GM12878 (cell line): ENCODE measurements around the gene TBXAS1.

ENCODE experiments used
- BCL3 ChIP-seq: IDR thresholded peaks from 2 replicates; pipeline ENCODE4 v1.6.1; 2011; ENCODE audit warnings: borderline replicate concordance, low read depth, mild to moderate bottlenecking, moderate library complexity, low read length; ENCODE audit not compliant: insufficient read depth, poor library complexity, severe bottlenecking
- GABPA ChIP-seq: IDR thresholded peaks from 2 replicates; pipeline ENCODE4 v1.6.1; 2014; ENCODE audit warnings: antibody characterized with exemption, low read depth, mild to moderate bottlenecking, inconsistent platforms
- PBX3 ChIP-seq: IDR thresholded peaks from 2 replicates; pipeline ENCODE4 v1.6.1; 2011; ENCODE audit warnings: mild to moderate bottlenecking, low read depth, low read length, moderate library complexity; ENCODE audit not compliant: insufficient replicate concordance
- POLR2AphosphoS2 ChIP-seq: IDR thresholded peaks from 2 replicates; pipeline ENCODE4 v1.6.1; 2011; ENCODE audit warnings: low read depth, mild to moderate bottlenecking, low read length, improper control_type of control experiment, moderate library complexity
- POLR2AphosphoS5 ChIP-seq: IDR thresholded peaks from 2 replicates; pipeline ENCODE4 v1.6.1; 2011; ENCODE audit warnings: mild to moderate bottlenecking, low read length, inconsistent platforms
- SIN3A ChIP-seq: IDR thresholded peaks from 2 replicates; pipeline ENCODE4 v1.6.1; 2012; ENCODE audit warnings: low read depth, low read length, improper control_type of control experiment
- TF ChIP-seq, protein P1 (sequence below), 3 experiments: IDR thresholded peaks in 2 of 3; conservative IDR thresholded peaks in 1 of 3; 2 replicates each; pipeline ENCODE4 v1.5.1; 2011; ENCODE audit warnings: low read depth in 3 of 3, low read length in 3 of 3, mild to moderate bottlenecking in 3 of 3, control low read depth in 2 of 3, moderate library complexity in 2 of 3, inconsistent platforms in 1 of 3, mixed read lengths in 1 of 3; ENCODE audit not compliant: control insufficient read depth in 2 of 3, insufficient read depth in 1 of 3; ENCODE audit errors: extremely low read depth in 1 of 3
- TF ChIP-seq, protein P2 (sequence below): IDR thresholded peaks from 2 replicates; pipeline ENCODE4 v1.6.1; 2011; ENCODE audit warnings: low read depth, low read length, improper control_type of control experiment, borderline replicate concordance
- TF ChIP-seq, protein P3 (sequence below): IDR thresholded peaks from 2 replicates; pipeline ENCODE4 v1.6.1; 2012; ENCODE audit warnings: low read length, inconsistent platforms

DNA sequence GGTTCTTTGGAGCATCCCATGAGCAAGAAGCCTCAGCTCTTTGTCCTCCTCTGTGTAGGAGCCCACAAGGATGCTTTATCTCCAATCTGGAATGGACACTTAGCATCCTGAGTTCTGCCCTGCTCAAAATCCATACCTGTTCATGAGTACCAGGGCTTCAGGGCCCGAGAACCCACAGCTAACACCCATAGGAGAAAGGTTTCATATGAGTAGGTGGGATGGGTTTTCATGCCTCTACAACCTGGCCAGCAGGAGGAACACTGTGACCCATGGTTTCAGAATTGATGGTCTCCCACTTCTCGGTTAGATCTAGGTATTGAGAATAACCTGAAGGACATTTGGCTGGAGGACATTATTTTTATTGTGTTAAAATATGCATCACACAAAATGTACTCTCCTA is 57.8 kb downstream of the TBXAS1 start:
- TF ChIP-seq, protein P1, sequence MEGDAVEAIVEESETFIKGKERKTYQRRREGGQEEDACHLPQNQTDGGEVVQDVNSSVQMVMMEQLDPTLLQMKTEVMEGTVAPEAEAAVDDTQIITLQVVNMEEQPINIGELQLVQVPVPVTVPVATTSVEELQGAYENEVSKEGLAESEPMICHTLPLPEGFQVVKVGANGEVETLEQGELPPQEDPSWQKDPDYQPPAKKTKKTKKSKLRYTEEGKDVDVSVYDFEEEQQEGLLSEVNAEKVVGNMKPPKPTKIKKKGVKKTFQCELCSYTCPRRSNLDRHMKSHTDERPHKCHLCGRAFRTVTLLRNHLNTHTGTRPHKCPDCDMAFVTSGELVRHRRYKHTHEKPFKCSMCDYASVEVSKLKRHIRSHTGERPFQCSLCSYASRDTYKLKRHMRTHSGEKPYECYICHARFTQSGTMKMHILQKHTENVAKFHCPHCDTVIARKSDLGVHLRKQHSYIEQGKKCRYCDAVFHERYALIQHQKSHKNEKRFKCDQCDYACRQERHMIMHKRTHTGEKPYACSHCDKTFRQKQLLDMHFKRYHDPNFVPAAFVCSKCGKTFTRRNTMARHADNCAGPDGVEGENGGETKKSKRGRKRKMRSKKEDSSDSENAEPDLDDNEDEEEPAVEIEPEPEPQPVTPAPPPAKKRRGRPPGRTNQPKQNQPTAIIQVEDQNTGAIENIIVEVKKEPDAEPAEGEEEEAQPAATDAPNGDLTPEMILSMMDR (IDR thresholded peaks at IDR 0.05 in 2 of 3, conservative IDR thresholded peaks at IDR 0.05 in 1 of 3; ENCODE audit: control insufficient read depth in 2 of 3, extremely low read depth in 1 of 3, insufficient read depth in 1 of 3, low read depth in 3 of 3, low read length in 3 of 3): no peak
- no peak for TF ChIP-seq PBX3
- TF ChIP-seq SIN3A: no peak
- TF ChIP-seq BCL3: no peak
- TF ChIP-seq, protein P2, sequence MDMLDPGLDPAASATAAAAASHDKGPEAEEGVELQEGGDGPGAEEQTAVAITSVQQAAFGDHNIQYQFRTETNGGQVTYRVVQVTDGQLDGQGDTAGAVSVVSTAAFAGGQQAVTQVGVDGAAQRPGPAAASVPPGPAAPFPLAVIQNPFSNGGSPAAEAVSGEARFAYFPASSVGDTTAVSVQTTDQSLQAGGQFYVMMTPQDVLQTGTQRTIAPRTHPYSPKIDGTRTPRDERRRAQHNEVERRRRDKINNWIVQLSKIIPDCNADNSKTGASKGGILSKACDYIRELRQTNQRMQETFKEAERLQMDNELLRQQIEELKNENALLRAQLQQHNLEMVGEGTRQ: no peak
- TF ChIP-seq GABPA: no peak
- TF ChIP-seq, protein P3, sequence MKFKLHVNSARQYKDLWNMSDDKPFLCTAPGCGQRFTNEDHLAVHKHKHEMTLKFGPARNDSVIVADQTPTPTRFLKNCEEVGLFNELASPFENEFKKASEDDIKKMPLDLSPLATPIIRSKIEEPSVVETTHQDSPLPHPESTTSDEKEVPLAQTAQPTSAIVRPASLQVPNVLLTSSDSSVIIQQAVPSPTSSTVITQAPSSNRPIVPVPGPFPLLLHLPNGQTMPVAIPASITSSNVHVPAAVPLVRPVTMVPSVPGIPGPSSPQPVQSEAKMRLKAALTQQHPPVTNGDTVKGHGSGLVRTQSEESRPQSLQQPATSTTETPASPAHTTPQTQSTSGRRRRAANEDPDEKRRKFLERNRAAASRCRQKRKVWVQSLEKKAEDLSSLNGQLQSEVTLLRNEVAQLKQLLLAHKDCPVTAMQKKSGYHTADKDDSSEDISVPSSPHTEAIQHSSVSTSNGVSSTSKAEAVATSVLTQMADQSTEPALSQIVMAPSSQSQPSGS: no peak
- no peak for TF ChIP-seq POLR2AphosphoS2
- no peak for TF ChIP-seq POLR2AphosphoS5
